Mucosa of rectum (tissue), 2 donors: Measurements from ENCODE around the gene MUC2.

Source experiments
- H3K27ac ChIP-seq, 2 donors: one replicate each; pipeline ENCODE4 v1.7.0; 2013; ENCODE audit warnings: inconsistent platforms in 2 of 2, low read depth in 2 of 2, low read length in 2 of 2
- H3K27me3 ChIP-seq, 2 donors: one replicate each; pipeline ENCODE4 v1.7.0; 2013; ENCODE audit warnings: low read length in 2 of 2; ENCODE audit not compliant: control insufficient read depth in 2 of 2, insufficient read depth in 2 of 2
- H3K36me3 ChIP-seq, 2 donors: one replicate each; pipeline ENCODE4 v1.7.0; 2013; ENCODE audit warnings: low read length in 2 of 2; ENCODE audit not compliant: control insufficient read depth in 2 of 2, insufficient read depth in 2 of 2
- H3K4me1 ChIP-seq, 2 donors: one replicate each; pipeline ENCODE4 v1.7.0; 2013; ENCODE audit warnings: low read length in 2 of 2, mild to moderate bottlenecking in 1 of 2; ENCODE audit not compliant: control insufficient read depth in 2 of 2, insufficient read depth in 2 of 2
- H3K4me3 ChIP-seq, 2 donors: one replicate each; pipeline ENCODE4 v1.7.0; 2013; ENCODE audit warnings: low read length in 2 of 2
- H3K9ac ChIP-seq, 2 donors: one replicate each; pipeline ENCODE4 v1.7.0; 2013; ENCODE audit warnings: low read length in 2 of 2, low read depth in 1 of 2, mild to moderate bottlenecking in 1 of 2
- H3K9me3 ChIP-seq, 2 donors: one replicate each; pipeline ENCODE4 v1.7.0; 2013; ENCODE audit warnings: low read length in 2 of 2; ENCODE audit not compliant: control insufficient read depth in 2 of 2
- donor health status: healthy.
- donor health status: Normal muscosa, but diverticular disease.

Gene MUC2

GRCh38 chr11:1060410-1060809 is 14.3 kb upstream of the MUC2 start:
- peak overlapping the region; percentile 7 to 48 for H3K4me3 ChIP-seq
- peaks cover 20 to 39% of the 10 kb centered on the region in 2 donors for H3K4me1 ChIP-seq
- peaks cover 0 to 3% of the 10 kb centered on the region in 2 donors for H3K9me3 ChIP-seq
- H3K27ac ChIP-seq = peak overlapping the region; percentile 91 to 93
- peak overlapping the region; percentile 66 to 74 for H3K9ac ChIP-seq
- H3K36me3 ChIP-seq = no peaks in the 10 kb centered on the region
- no peaks in the 10 kb centered on the region for H3K27me3 ChIP-seq

GRCh38 chr11:1060852-1061616 is 13.6 kb upstream of the MUC2 start:
- H3K9ac ChIP-seq = peak overlapping the region; percentile 66 to 74
- peaks cover 0 to 3% of the 10 kb centered on the region in 2 donors for H3K9me3 ChIP-seq
- H3K4me3 ChIP-seq = peak overlapping the region; percentile 7 to 48
- H3K27ac ChIP-seq = peak overlapping the region; percentile 91 to 93
- H3K27me3 ChIP-seq = no peaks in the 10 kb centered on the region
- H3K4me1 ChIP-seq = peaks cover 18 to 35% of the 10 kb centered on the region in 2 donors
- no peaks in the 10 kb centered on the region for H3K36me3 ChIP-seq

- Histone ChIP-seq H3K4me1 (peaks cover 17 to 31% of the 10 kb centered on the region in 2 donors), H3K36me3 (no peaks in the 10 kb centered on the region), H3K4me3 (no peak overlapping the region), H3K9me3 (peaks cover 0 to 3% of the 10 kb centered on the region in 2 donors), H3K27ac (peak overlapping the region; percentile 91 to 93), H3K9ac (no peak overlapping the region), H3K27me3 (no peaks in the 10 kb centered on the region)
These were observed 12.4 kb upstream of the MUC2 start for GRCh38 chr11:1062075-1062820.

GRCh38 chr11:1064167-1064566 is 10.5 kb upstream of the MUC2 start:
- Histone ChIP-seq H3K9ac (no peak overlapping the region), H3K27ac (no peak overlapping the region), H3K4me1 (peaks cover 21 to 35% of the 10 kb centered on the region in 2 donors), H3K27me3 (no peaks in the 10 kb centered on the region), H3K9me3 (peaks cover 0 to 3% of the 10 kb centered on the region in 2 donors), H3K36me3 (no peaks in the 10 kb centered on the region), H3K4me3 (no peak overlapping the region)

GRCh38 chr11:1067812-1068496 is 6.7 kb upstream of the MUC2 start:
- H3K4me1 ChIP-seq = peaks cover 8 to 17% of the 10 kb centered on the region in 2 donors
- no peaks in the 10 kb centered on the region for H3K9me3 ChIP-seq
- H3K4me3 ChIP-seq = no peak overlapping the region
- no peak overlapping the region for H3K9ac ChIP-seq
- H3K27ac ChIP-seq = no peak overlapping the region
- no peaks in the 10 kb centered on the region for H3K27me3 ChIP-seq
- no peaks in the 10 kb centered on the region for H3K36me3 ChIP-seq

- Histone ChIP-seq H3K27ac (no peak overlapping the region), H3K9ac (no peak overlapping the region), H3K4me3 (no peak overlapping the region), H3K36me3 (no peaks in the 10 kb centered on the region), H3K27me3 (no peaks in the 10 kb centered on the region), H3K9me3 (no peaks in the 10 kb centered on the region), H3K4me1 (peaks cover 23 to 31% of the 10 kb centered on the region in 2 donors)
These were observed 4.9 kb upstream of the MUC2 start for GRCh38 chr11:1069740-1070139.

GRCh38 chr11:1070594-1071462 is 3.8 kb upstream of the MUC2 start:
- Histone ChIP-seq H3K27me3 (no peaks in the 10 kb centered on the region), H3K9ac (no peak overlapping the region), H3K4me1 (peaks cover 23 to 31% of the 10 kb centered on the region in 2 donors), H3K27ac (no peak overlapping the region), H3K36me3 (no peaks in the 10 kb centered on the region), H3K4me3 (no peak overlapping the region), H3K9me3 (no peaks in the 10 kb centered on the region)

GRCh38 chr11:1071571-1072115 is 3.0 kb upstream of the MUC2 start:
- no peaks in the 10 kb centered on the region for H3K36me3 ChIP-seq
- no peaks in the 10 kb centered on the region for H3K27me3 ChIP-seq
- no peak overlapping the region for H3K27ac ChIP-seq
- no peak overlapping the region for H3K4me3 ChIP-seq
- peaks cover 23 to 31% of the 10 kb centered on the region in 2 donors for H3K4me1 ChIP-seq
- H3K9ac ChIP-seq = no peak overlapping the region
- H3K9me3 ChIP-seq = no peaks in the 10 kb centered on the region

- H3K27ac ChIP-seq = peak overlapping the region; percentile 32 to 74
- no peaks in the 10 kb centered on the region for H3K9me3 ChIP-seq
- H3K4me1 ChIP-seq = peaks cover 23 to 31% of the 10 kb centered on the region in 2 donors
- no peak overlapping the region for H3K4me3 ChIP-seq
- no peaks in the 10 kb centered on the region for H3K36me3 ChIP-seq
- H3K9ac ChIP-seq = peak overlapping the region in 1 of 2 donors; percentile 71
- H3K27me3 ChIP-seq = no peaks in the 10 kb centered on the region
These were observed 2.4 kb upstream of the MUC2 start for GRCh38 chr11:1072116-1072820.
